Astrocyte (in vitro differentiated cells and primary cell): ENCODE results near the gene SETD7.

ENCODE experiments used
- CTCF ChIP-seq: IDR thresholded peaks from 2 replicates; pipeline ENCODE4 v1.5.1; 2011; ENCODE audit warnings: low read depth, mild to moderate bottlenecking, inconsistent platforms, low read length, moderate library complexity; ENCODE audit not compliant: insufficient read depth
- EZH2 ChIP-seq: IDR thresholded peaks from 2 replicates; pipeline ENCODE4 v1.6.1; 2012; ENCODE audit warnings: mild to moderate bottlenecking, low read length, inconsistent platforms; ENCODE audit not compliant: insufficient read depth

- TF ChIP-seq CTCF = no peak
- TF ChIP-seq EZH2 = no peak
Observed at GRCh38 chr4:139465922-139466321, 90.1 kb downstream of the SETD7 start.
